CD4-positive, alpha-beta T cell treated with Interleukin-10 for 1 hour (primary cell): ENCODE measurements around the gene TOMM20.
"Not testable (repeated sequence)": the region's sequence is repeated elsewhere in the genome, so short reads cannot be mapped to it uniquely, and the experiment has no call there.

Experiments
- DNase-seq: peaks from one replicate; pipeline ENCODE4 v3.0.0-alpha.2; 2020

Gene TOMM20

GRCh38 chr1:235128456-235129328 lies at the start of gene TOMM20:
Gene TOMM20 (minus strand): TSS chr1:235128837. CDS start chr1:235128715, 122 bp downstream.
- peak; percentile 97 for DNase-seq

GRCh38 chr1:235176486-235176885 lies 47.8 kb upstream of the TOMM20 start:
- no peak for DNase-seq

GRCh38 chr1:235169986-235170385 lies 41.3 kb upstream of the TOMM20 start:
- no peak for DNase-seq

GRCh38 chr1:235168375-235168774 lies 39.7 kb upstream of the TOMM20 start:
- DNase-seq = no peak

DNA sequence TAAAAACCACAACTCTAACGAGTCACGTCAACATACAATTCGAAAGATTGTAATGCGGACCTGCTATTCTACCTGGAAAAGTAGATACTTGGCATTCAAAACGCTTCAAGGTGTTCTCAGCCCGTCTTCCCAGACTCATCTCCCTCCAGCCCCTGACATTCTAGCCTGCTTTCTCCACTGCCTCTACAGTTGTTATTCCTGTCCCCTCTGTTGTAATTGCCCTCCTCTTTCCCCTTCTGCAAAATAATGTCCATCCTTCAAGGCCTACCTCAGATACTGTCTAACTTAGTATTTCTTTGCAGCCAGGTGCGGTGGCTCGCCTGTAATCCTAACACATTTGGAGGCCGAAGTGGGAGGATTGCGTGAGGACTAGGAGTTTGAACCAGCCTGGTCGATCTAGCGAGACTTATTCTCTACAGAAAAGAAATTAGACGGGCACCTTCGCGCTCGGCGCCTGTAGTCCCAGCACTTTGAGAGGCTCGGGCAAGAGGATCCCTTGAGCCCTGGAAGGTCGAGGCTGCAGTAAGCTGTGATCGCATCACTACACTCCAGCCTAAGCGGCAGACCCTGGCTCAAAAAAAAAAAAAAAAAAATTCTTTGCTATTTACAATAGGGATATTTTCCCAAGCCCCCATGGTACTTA lies 33.2 kb upstream of the TOMM20 start:
- DNase-seq = no peak

DNA sequence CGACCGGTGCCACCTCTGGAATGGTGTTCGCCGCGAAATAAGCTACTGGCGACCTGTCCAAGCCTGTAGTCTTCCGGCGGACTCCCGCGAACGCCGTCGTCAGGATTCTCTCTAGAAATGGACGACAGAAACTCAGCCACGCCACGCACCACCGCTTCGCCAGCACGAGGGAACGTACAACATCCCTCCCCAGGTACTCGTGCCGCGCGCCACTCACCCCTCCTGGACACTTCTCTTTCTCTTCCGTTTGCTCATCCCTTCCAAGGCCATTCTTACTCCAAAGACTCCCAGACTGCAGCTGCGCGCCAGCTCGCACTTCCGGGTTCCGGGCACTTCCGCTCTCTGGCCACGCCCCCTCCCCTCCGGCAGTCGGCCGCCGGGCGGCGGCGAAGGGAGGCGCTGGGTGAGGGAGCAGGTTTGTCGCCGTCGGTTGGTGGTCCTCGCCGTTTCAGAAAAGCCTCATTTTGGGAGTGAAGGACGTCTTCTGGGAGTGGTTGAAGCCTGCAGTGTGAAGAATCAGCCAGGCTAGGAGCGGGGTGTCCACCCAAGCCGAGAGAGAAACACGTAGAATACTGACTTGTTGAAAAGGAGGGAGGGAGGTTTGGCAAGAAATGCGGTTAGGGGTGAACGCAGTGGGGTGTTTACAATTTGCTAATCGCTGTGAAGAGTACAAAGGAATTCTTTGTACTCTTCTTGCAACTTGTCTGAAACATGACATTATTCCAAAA lies 32.5 kb upstream of the TOMM20 start, which contains the start of gene RBM34:
Gene RBM34, minus strand, starts transcription at position 294 of the 728 bp plus-strand sequence. Its CDS starts 24 bp downstream, at position 270.
- peak; percentile 92 for DNase-seq

GRCh38 chr1:235160383-235160956 lies 31.8 kb upstream of the TOMM20 start:
- peak; percentile 63 for DNase-seq

GRCh38 chr1:235159930-235160329 lies 31.3 kb upstream of the TOMM20 start:
- DNase-seq = not testable (repeated sequence)

GRCh38 chr1:235159284-235159683 lies 30.6 kb upstream of the TOMM20 start:
- DNase-seq = not testable (repeated sequence)

DNA sequence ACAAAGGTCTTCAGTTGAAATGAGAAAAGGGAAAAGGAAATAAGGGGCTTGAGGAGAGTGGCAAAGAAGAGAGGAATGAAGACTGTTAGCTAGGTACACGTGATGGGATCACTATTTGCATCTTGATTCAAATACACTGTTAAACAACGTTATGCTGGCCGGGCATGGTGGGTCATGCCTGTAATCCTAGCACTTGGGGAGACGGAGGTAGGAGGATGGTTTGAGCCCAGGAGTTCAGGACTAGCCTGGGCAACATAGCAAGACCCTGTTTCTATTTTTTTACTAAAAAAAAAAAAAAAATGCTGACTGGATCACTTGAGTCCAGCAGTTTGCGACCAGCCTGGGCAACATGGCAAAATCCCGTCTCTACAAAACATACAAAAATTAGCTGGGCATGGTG lies 30.0 kb upstream of the TOMM20 start:
- no peak for DNase-seq

GRCh38 chr1:235157150-235157549 lies 28.5 kb upstream of the TOMM20 start:
- no peak for DNase-seq

DNA sequence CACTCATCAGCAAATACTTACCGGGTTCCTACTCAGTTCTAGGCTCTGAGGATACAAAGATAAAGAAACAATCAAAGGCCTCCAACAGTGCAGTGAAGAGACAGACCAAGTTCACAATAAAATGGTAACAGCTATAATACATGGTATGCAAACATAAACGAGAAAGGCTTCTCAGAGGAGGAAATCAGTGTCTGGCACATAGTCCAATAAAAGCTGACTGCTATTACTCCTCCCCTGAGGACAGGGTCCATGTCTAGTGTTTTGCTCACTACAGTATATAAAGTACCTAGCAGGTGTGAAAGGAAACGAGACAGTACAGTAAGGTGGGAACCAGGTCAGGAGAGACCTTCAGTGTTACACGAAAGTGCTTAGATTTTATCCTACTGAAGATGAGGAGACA lies 28.1 kb upstream of the TOMM20 start:
- no peak for DNase-seq

- no peak for DNase-seq
Measured at GRCh38 chr1:235156265-235156664, 27.6 kb upstream of the TOMM20 start.

DNA sequence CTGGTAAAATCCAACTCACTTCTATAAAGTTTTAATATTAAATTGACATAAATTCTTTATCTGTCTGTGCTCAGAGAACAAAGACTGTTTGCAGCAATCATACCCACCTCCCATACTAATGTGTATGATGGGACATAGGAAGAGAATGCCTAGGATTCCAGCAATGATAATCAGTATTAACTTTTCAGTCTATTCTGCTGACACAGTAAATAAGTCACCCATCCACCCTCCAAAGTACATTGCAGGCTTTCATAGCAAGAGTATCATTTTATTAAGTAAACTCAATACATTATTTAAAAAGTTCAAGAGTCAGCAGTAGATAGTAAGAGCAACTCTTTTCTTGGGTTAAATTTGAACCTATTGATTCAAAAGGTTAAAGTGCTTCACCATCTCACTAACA lies 23.6 kb upstream of the TOMM20 start:
- DNase-seq = no peak

DNA sequence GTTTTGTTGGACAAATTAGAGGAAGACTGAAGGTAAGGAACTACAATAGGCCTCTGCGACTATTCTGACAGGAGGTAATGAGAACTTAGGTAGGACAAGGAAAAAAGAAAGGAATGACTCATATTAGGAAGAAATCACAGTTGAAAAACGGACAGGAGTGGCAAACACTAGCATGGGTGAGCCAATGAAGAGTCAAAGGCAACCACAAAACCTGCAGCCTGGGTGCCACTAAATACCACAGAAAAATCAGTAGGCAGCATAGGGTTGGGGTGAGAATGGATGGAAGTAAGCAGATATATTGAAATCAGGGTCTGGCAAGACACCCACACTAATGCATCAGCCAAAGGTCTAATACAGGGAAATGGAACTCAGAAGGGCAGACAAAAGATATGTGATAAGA lies 22.4 kb upstream of the TOMM20 start:
- DNase-seq = no peak

DNA sequence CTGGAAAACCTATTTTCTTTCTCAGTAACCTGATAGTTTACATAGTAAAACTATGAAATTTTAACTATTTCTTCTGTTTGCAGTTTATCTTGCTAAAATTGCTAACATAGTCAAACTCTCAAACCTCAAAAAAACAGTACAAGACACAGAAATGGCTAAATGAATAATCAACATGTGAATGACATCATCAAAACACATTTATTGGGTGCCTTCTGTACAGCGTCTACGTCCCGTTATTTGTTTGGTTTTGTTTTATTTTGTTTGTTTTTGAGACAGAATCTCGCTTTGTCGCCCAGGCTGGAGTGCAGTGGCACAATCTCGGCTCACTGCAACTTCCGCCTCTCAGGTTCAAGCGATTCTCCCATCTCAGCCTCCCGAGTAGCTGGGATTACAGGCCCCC lies 21.2 kb upstream of the TOMM20 start:
- no peak for DNase-seq

GRCh38 chr1:235147269-235147668 lies 18.6 kb upstream of the TOMM20 start:
- DNase-seq = no peak

DNA sequence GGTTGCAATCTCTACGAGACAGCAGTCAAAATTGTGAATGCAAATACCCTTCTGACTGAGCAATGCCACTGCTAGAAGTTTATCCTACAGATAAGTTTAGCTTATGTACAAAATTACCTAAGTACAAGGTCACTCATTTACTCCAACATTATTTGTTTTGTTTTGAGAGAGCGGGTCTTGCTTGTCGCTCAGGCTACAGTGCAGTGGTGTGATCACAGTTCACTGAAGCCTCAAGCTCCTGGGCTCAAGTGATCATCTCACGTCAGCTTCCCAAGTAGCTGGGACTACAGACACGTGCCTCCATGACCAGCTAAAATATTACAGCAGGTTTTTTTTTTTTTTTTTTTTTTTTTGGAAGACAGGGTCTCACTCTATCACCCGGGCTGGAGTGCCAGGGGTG lies 17.0 kb upstream of the TOMM20 start:
- no peak for DNase-seq

GRCh38 chr1:235142991-235143390 lies 14.4 kb upstream of the TOMM20 start:
- no peak for DNase-seq

DNA sequence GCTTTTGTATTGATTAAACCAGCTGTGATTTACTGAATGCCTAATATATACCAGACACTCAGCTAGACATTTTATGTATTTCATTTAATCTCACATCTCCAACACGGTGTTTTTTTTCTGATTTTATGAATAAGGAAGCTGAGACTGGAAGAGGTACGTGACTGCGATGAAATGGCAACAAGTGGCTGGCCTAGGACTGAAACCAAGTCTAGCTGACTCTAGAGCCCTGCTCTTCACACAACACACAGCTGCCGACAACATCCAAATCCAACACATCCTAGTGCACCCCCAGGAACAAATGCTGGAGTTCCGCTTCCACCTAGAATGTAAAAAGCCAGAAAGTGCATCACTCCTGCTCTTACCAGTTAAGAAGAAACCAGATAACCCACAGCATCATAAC lies 10.7 kb upstream of the TOMM20 start:
- no peak for DNase-seq

DNA sequence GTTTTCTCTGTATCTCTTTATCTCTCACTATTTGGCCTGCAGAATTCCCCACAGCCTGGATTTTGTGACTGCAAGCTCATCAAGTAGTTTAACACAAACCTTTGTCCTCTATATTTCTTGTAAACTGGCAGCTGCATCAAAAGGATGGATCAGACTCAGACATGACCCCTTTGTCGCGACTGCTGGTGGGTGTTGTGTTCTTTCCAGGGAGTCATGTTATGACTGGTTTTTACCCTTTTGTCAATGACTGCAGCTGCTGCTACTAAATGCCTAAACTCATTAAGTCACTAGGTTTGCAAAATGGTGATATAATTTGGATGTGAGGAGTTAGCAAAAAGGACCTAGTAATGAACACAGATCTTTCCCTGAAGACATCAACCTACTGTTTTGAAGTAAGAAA lies 10.2 kb upstream of the TOMM20 start:
- no peak for DNase-seq

- DNase-seq = no peak
Measured at GRCh38 chr1:235136111-235136510, 7.5 kb upstream of the TOMM20 start.

GRCh38 chr1:235134171-235134570 lies 5.5 kb upstream of the TOMM20 start:
- DNase-seq = no peak
